Measurements from ENCODE around the gene CMTM1. TPM values are rescaled to one million over a fixed set of nuclear protein-coding genes. Genes with fewer than 3 reads are reported as not detected.

The CMTM1 gene
- total RNA-seq, 1 experiment from 2014 or later = 2.6 TPM

- H3K79me2 ChIP-seq (ENCODE audit: insufficient read depth, low read length) = no peaks in the 10 kb centered on the region
- DNase-seq = peak; percentile 94
- no peak overlapping the region for H3K9ac ChIP-seq (ENCODE audit: extremely low read depth, insufficient read length, low read length)
- peaks cover 20 to 32% of the 10 kb centered on the region in 2 experiments for H3K4me1 Mint-ChIP-seq
- H3K79me1 ChIP-seq (ENCODE audit: insufficient read depth, low read depth, low read length, poor library complexity, severe bottlenecking) = no peaks in the 10 kb centered on the region
- H2AFZ ChIP-seq (ENCODE audit: low read length) = no peak overlapping the region
- no peak overlapping the region for H2AK5ac ChIP-seq (ENCODE audit: insufficient read length, low read length)
- no peak overlapping the region for H3K23ac ChIP-seq (ENCODE audit: insufficient read length, low read depth, low read length)
- H3K4ac ChIP-seq (ENCODE audit: low read depth, low read length) = no peak overlapping the region
- no peak overlapping the region for H4K5ac ChIP-seq (ENCODE audit: insufficient read length, low read depth, low read length)
- H4K91ac ChIP-seq (ENCODE audit: insufficient read length, low read depth, low read length) = no peak overlapping the region
- H3K27ac ChIP-seq (ENCODE audit: insufficient read length, low read depth, low read length) = no peak overlapping the region
- H3K27me3 Mint-ChIP-seq (ENCODE audit: low read depth) = peaks cover 2% of the 10 kb centered on the region
- no peaks in the 10 kb centered on the region for H3K9me3 ChIP-seq (ENCODE audit: control insufficient read depth, low read depth, low read length)
- H3K4me1 ChIP-seq (ENCODE audit: insufficient read depth, low read length) = no peaks in the 10 kb centered on the region
- H3K18ac ChIP-seq (ENCODE audit: insufficient read length, low read depth, low read length) = no peak overlapping the region
- H3K4me2 ChIP-seq (ENCODE audit: insufficient read depth, insufficient read length, low read length) = no peak overlapping the region
- H3K23me2 ChIP-seq (ENCODE audit: insufficient read length, low read depth, low read length, poor library complexity, severe bottlenecking) = peaks cover 11% of the 10 kb centered on the region
- H3K27me3 ChIP-seq (ENCODE audit: insufficient read depth, low read length) = no peaks in the 10 kb centered on the region
- no peak overlapping the region for H4K8ac ChIP-seq (replicated peaks; ENCODE audit: insufficient read length, low read depth, low read length)
- peak overlapping the region in 1 of 3 experiments; percentile 77; a peak in 2 of 7 replicates for H3K27ac Mint-ChIP-seq
- no peak overlapping the region for H3K14ac ChIP-seq (ENCODE audit: insufficient read depth, low read length)
- TF ChIP-seq CTCF (conservative IDR thresholded peaks at IDR 0.05) = peak; percentile 96
- H2BK12ac ChIP-seq (ENCODE audit: insufficient read length, low read depth, low read length) = no peak overlapping the region
- no peaks in the 10 kb centered on the region; a peak in 1 of 5 replicates for H3K9me3 Mint-ChIP-seq
- no peak overlapping the region for H2BK20ac ChIP-seq (ENCODE audit: low read depth, low read length, poor library complexity, severe bottlenecking)
- H4K20me1 ChIP-seq (ENCODE audit: control insufficient read depth, insufficient read depth, insufficient read length) = no peaks in the 10 kb centered on the region
- H3K56ac ChIP-seq (ENCODE audit: insufficient read length, low read depth, low read length) = no peak overlapping the region
- H3K4me3 Mint-ChIP-seq = no peak overlapping the region; a peak in 1 of 5 replicates
- H3K36me3 Mint-ChIP-seq (ENCODE audit: insufficient read depth in 1 of 3, low read depth in 3 of 3) = peaks cover 24 to 47% (median 39%) of the 10 kb centered on the region in 3 experiments; a peak in 6 of 7 replicates
- H2BK15ac ChIP-seq (ENCODE audit: low read depth, low read length) = no peak overlapping the region
- H3T11ph ChIP-seq (ENCODE audit: low read length) = no peak overlapping the region
- no peak overlapping the region for H2BK120ac ChIP-seq (ENCODE audit: low read depth, low read length, poor library complexity, severe bottlenecking)
- no CpG with 5 or more reads among the region's 17 CpGs for WGBS (ENCODE audit: extremely low coverage, insufficient read length, low lambda C conversion rate)
- H2BK5ac ChIP-seq (ENCODE audit: insufficient read length, low read length) = no peak overlapping the region
Observed at GRCh38 chr16:66608241-66609138, 42.3 kb downstream of the CMTM1 start.

Measured in H9 (cell line).